GM12878 (cell line): Measurements from ENCODE around the gene PADI1. TPM values are rescaled to one million over a fixed set of nuclear protein-coding genes. Genes with fewer than 3 reads are reported as not detected.

Experiments used
- ATAC-seq: fragments of 200-7000 bp; cut with Tn5 transposase; 3 replicates; pipeline ENCODE4 v1.9.1; 2020; ENCODE audit warnings: mild to moderate bottlenecking, moderate library complexity
- BruUV-seq: library from RNA; stranded (reverse); fragments of 400-500 nt; replicated peaks from 2 replicates; lab custom pipeline; 2021; lab: Mats Ljungman, UMichigan
- CTCF ChIA-PET: fragments of 300-600 bp; sonication (Branson Sonifier 250); formaldehyde crosslinking; extraction: SDS; loops from one replicate; lab custom pipeline; 2021; ENCODE audit warnings: inconsistent platforms; lab: Yijun Ruan, JAX
- POLR2A ChIA-PET: fragments of 350-600 bp; formaldehyde crosslinking; extraction: SDS; loops from one replicate; lab custom pipeline; 2021; ENCODE audit warnings: inconsistent platforms; lab: Charles Lee
- RAD21 ChIA-PET: fragments of 300-600 bp; sonication (Branson Sonifier 250); formaldehyde crosslinking; loops from one replicate; lab custom pipeline; 2023; ENCODE audit warnings: antibody characterized with exemption; ENCODE audit not compliant: unreplicated experiment; lab: Charles Lee
- SMC1A ChIA-PET: fragments of 300-600 bp; sonication (Branson Sonifier 250); formaldehyde crosslinking; loops from one replicate; lab custom pipeline; 2023; ENCODE audit not compliant: unreplicated experiment, uncharacterized antibody; lab: Charles Lee
- DNase-seq: peaks from one replicate; pipeline ENCODE4 v3.0.0-alpha.2; 2011; ENCODE audit warnings: low read depth, low spot score
- FAIRE-seq: peaks from 3 replicates; lab custom pipeline; 2011; peaks lifted over from hg19 to GRCh38; lab: Jason Lieb, UNC
- H2AFZ ChIP-seq: 2 replicates; pipeline ENCODE4 v1.6.0; 2011; ENCODE audit warnings: low read depth, low read length, control low read depth; ENCODE audit not compliant: control insufficient read depth
- H3K27ac ChIP-seq: 2 replicates; pipeline ENCODE4 v1.5.1; 2011; ENCODE audit warnings: control low read depth; ENCODE audit not compliant: control insufficient read depth, insufficient read depth
- H3K27me3 ChIP-seq, 2 experiments: replicated peaks in 1 of 2; 2 replicates each; pipeline versions ENCODE4 v1.6.0 to v1.6.1; 2011; ENCODE audit warnings: low read length in 1 of 2; ENCODE audit not compliant: control insufficient read depth in 2 of 2, insufficient read depth in 2 of 2
- H3K36me3 ChIP-seq, 2 experiments: 2 replicates each; pipeline ENCODE4 v1.5.1; 2011; ENCODE audit warnings: low read length in 1 of 2; ENCODE audit not compliant: control insufficient read depth in 2 of 2, insufficient read depth in 2 of 2
- H3K4me1 ChIP-seq: 2 replicates; pipeline ENCODE4 v1.6.1; 2011; ENCODE audit warnings: mild to moderate bottlenecking, low read length, moderate library complexity, mixed read lengths; ENCODE audit not compliant: control insufficient read depth, insufficient read depth
- H3K4me2 ChIP-seq: 2 replicates; pipeline ENCODE4 v1.6.0; 2011; ENCODE audit warnings: control low read depth; ENCODE audit not compliant: control insufficient read depth, insufficient read depth
- H3K4me3 ChIP-seq: fragments of 200-600 bp; sonication (generic); 2 replicates; pipeline ENCODE4 v1.5.1; 2016
- H3K79me2 ChIP-seq: 2 replicates; pipeline ENCODE4 v1.6.0; 2011; ENCODE audit warnings: low read length; ENCODE audit not compliant: control insufficient read depth, insufficient read depth
- H3K9ac ChIP-seq: 2 replicates; pipeline ENCODE4 v1.8.0; 2011; ENCODE audit warnings: low read length, control low read depth, mixed read lengths; ENCODE audit not compliant: control insufficient read depth, insufficient read depth
- H3K9me3 ChIP-seq: replicated peaks from 3 replicates; pipeline ENCODE4 v1.5.1; 2011; ENCODE audit warnings: mild to moderate bottlenecking, low read length; ENCODE audit not compliant: control insufficient read depth, insufficient read depth
- H4K20me1 ChIP-seq: 2 replicates; pipeline ENCODE4 v1.6.0; 2011; ENCODE audit not compliant: control insufficient read depth, insufficient read depth
- BRCA1 ChIP-seq: IDR thresholded peaks from 2 replicates; pipeline ENCODE4 v1.6.1; 2011; ENCODE audit warnings: low read depth, low read length, improper control_type of control experiment
- FOS ChIP-seq: IDR thresholded peaks from 3 replicates; pipeline ENCODE4 v1.6.1; 2011; ENCODE audit warnings: borderline replicate concordance; ENCODE audit not compliant: insufficient read length; ENCODE audit errors: extremely low read depth
- HCFC1 ChIP-seq: fragments of 150-350 bp; IDR thresholded peaks from 2 replicates; pipeline ENCODE4 v1.6.1; 2014; ENCODE audit warnings: low read length
- MTA3 ChIP-seq: IDR thresholded peaks from 2 replicates; pipeline ENCODE4 v1.6.1; 2012; ENCODE audit warnings: low read length, inconsistent platforms, borderline replicate concordance
- NRF1 ChIP-seq: conservative IDR thresholded peaks from 2 replicates; pipeline ENCODE4 v1.6.1; 2011; ENCODE audit warnings: mild to moderate bottlenecking, low read depth, low read length, improper control_type of control experiment
- RFX5 ChIP-seq: IDR thresholded peaks from 2 replicates; pipeline ENCODE4 v1.6.1; 2011; ENCODE audit warnings: low read depth, low read length, improper control_type of control experiment
- SRF ChIP-seq, 2 experiments: IDR thresholded peaks; 2 replicates each; pipeline ENCODE4 v1.6.1; 2011; ENCODE audit warnings: low read depth in 2 of 2, low read length in 2 of 2, mild to moderate bottlenecking in 1 of 2, moderate library complexity in 1 of 2
- TBL1XR1 ChIP-seq: IDR thresholded peaks from 2 replicates; pipeline ENCODE4 v1.6.1; 2012; ENCODE audit warnings: low read depth, low read length, improper control_type of control experiment
- TCF3 ChIP-seq: IDR thresholded peaks from 2 replicates; pipeline ENCODE4 v1.6.1; 2012; ENCODE audit warnings: low read depth, mild to moderate bottlenecking, low read length, borderline replicate concordance; ENCODE audit not compliant: insufficient read depth
- ZNF207 ChIP-seq: fragments of 450-650 bp; IDR thresholded peaks from 2 replicates; pipeline ENCODE4 v1.6.1; 2014; ENCODE audit warnings: antibody characterized with exemption, mild to moderate bottlenecking, borderline replicate concordance
- ZNF24 ChIP-seq: fragments of 450-650 bp; IDR thresholded peaks from 2 replicates; pipeline ENCODE4 v1.6.1; 2017; ENCODE audit warnings: antibody characterized with exemption, mild to moderate bottlenecking
- WGBS: methylation state at CpG from one replicate; pipeline ENCODE4 v1.1.6; 2016; ENCODE audit warnings: low lambda C conversion rate; ENCODE audit not compliant: insufficient replicate concordance, insufficient coverage; ENCODE audit errors: missing lambda C conversion rate; 5-methylcytosine and 5-hydroxymethylcytosine counted together
- in situ Hi-C: fragments of 300-500 bp; cut with MboI; formaldehyde crosslinking; loops from 9 replicates; pipeline ENCODE4 v1.14.3; 2018; ENCODE audit warnings: mixed read lengths
- intact Hi-C: fragments of 100-400 bp; cut with micrococcal nuclease; formaldehyde crosslinking; loops from one replicate; pipeline ENCODE4 v1.14.2; 2022; ENCODE audit not compliant: unreplicated experiment
- polyA plus RNA-seq, 11 experiments: library from polyadenylated mRNA; depleted of rRNA in 4 of 11; unstranded in 6 of 11; stranded (reverse) in 5 of 11; fragments of >200 nt; fragmentation: Nextera tagmentation in 4 of 11; fragmentation: Illumina TruSeq in 1 of 11; extraction: Ambion mirVana in 4 of 11; extraction: Trizol in 1 of 11; gene quantifications; 1 replicate in 1 of 11; 2 replicates in 10 of 11; pipeline versions ENCODE4 v1.2.1 to v1.2.3, GENCODE V29; 2011 to 2016; ENCODE audit warnings: inconsistent platforms in 2 of 11, missing spikeins in 2 of 11, low read depth in 1 of 11
- total RNA-seq, 4 experiments: library from RNA; depleted of rRNA in 3 of 4; stranded (reverse); fragments of >200 nt in 3 of 4; fragmentation: Illumina TruSeq in 1 of 4; extraction: Trizol in 1 of 4; gene quantifications; 2 replicates each; pipeline versions ENCODE4 v1.2.1 to v1.2.3, GENCODE V29; 2013 to 2021
- TF ChIP-seq, protein P1 (sequence below): IDR thresholded peaks from 2 replicates; pipeline ENCODE4 v1.6.1; 2011; ENCODE audit warnings: borderline replicate concordance, low read depth, mild to moderate bottlenecking, moderate library complexity, low read length; ENCODE audit not compliant: insufficient read depth, poor library complexity, severe bottlenecking
- TF ChIP-seq, protein P2 (sequence below): IDR thresholded peaks from 2 replicates; pipeline ENCODE4 v1.6.1; 2012; ENCODE audit warnings: low read depth, low read length, improper control_type of control experiment
- TF ChIP-seq, protein P3 (sequence below): fragments of 150-350 bp; IDR thresholded peaks from 2 replicates; pipeline ENCODE4 v1.6.1; 2014; ENCODE audit warnings: mild to moderate bottlenecking, low read depth, low read length

The PADI1 gene
- total and polyA plus RNA-seq, 10 of the 15 experiments (the other 5 are each of a cell fraction or from before 2014, with no cell fraction given): 0.05 TPM; not detected in 9

DNA sequence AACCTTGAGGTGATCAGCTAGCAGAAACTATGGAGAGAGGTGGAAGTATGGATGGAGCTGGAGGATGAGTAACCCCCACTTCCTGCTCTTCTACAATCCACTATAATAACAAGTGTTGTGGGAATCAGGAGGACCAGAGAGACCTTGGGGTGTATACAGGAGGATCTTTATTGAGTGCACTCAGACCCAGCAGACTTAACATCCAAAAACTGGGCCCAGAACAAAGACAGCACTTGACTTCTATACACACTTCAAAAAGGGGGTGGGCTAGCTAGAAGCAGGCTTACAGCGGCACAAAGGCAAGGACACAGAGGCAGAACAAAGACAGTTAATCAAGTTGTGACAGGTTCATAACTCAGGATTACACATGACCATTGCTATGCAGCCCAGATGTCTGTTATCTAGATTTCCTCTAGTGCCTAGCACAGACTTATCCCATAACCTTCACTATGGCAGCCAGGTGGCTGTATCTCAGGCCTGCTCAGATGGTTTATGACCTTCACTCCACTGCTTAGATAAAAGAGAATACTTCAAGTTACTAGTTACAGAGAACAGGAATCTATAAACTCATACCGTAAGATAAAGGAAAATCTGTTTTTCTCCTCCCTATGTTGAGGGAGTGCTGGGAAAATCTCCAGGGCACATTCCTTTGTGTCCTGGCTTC, 49.5 kb upstream of the PADI1 start:
- in situ Hi-C loops (no loop called here), intact Hi-C loops (no loop called here)
- Histone ChIP-seq H4K20me1 (no peaks in the 10 kb centered on the region), H3K4me1 (no peaks in the 10 kb centered on the region), H3K27me3 (no peaks in the 10 kb centered on the region), H2AFZ (no peak overlapping the region), H3K79me2 (no peaks in the 10 kb centered on the region), H3K27ac (no peak overlapping the region), H3K9ac (no peak overlapping the region), H3K4me3 (no peak overlapping the region), H3K4me2 (no peak overlapping the region), H3K36me3 (no peaks in the 10 kb centered on the region), H3K9me3 (peaks cover 13% of the 10 kb centered on the region; the same call in 2 of the 3 replicates)
- CTCF ChIA-PET: no interaction called here
- no peak for ATAC-seq
- SMC1A ChIA-PET: no interaction called here
- DNase-seq: no peak
- FAIRE-seq: no peak
- POLR2A ChIA-PET: no interaction called here
- 48% methylated on average over 2 of the region's 2 CpGs for WGBS
- RAD21 ChIA-PET: no interaction called here
- TF ChIP-seq ZNF24 (no peak), MTA3 (no peak), TBL1XR1 (no peak), NRF1 (no peak), HCFC1 (no peak), FOS (no peak), SRF (IDR thresholded peaks at IDR 0.05; ENCODE audit: low read depth in 2 of 2, low read length in 2 of 2) (no peak), RFX5 (no peak), BRCA1 (no peak), TCF3 (no peak), ZNF207 (no peak)
- TF ChIP-seq, protein P1, sequence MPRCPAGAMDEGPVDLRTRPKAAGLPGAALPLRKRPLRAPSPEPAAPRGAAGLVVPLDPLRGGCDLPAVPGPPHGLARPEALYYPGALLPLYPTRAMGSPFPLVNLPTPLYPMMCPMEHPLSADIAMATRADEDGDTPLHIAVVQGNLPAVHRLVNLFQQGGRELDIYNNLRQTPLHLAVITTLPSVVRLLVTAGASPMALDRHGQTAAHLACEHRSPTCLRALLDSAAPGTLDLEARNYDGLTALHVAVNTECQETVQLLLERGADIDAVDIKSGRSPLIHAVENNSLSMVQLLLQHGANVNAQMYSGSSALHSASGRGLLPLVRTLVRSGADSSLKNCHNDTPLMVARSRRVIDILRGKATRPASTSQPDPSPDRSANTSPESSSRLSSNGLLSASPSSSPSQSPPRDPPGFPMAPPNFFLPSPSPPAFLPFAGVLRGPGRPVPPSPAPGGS: no peak
- TF ChIP-seq, protein P2, sequence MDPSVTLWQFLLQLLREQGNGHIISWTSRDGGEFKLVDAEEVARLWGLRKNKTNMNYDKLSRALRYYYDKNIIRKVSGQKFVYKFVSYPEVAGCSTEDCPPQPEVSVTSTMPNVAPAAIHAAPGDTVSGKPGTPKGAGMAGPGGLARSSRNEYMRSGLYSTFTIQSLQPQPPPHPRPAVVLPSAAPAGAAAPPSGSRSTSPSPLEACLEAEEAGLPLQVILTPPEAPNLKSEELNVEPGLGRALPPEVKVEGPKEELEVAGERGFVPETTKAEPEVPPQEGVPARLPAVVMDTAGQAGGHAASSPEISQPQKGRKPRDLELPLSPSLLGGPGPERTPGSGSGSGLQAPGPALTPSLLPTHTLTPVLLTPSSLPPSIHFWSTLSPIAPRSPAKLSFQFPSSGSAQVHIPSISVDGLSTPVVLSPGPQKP: no peak
- TF ChIP-seq, protein P3, sequence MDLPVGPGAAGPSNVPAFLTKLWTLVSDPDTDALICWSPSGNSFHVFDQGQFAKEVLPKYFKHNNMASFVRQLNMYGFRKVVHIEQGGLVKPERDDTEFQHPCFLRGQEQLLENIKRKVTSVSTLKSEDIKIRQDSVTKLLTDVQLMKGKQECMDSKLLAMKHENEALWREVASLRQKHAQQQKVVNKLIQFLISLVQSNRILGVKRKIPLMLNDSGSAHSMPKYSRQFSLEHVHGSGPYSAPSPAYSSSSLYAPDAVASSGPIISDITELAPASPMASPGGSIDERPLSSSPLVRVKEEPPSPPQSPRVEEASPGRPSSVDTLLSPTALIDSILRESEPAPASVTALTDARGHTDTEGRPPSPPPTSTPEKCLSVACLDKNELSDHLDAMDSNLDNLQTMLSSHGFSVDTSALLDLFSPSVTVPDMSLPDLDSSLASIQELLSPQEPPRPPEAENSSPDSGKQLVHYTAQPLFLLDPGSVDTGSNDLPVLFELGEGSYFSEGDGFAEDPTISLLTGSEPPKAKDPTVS: no peak
- BruUV-seq: no TSS peak
